Dermis microvascular lymphatic vessel endothelial cell (primary cell): ENCODE results near the gene ATP8A1. TPM values are rescaled to one million over a fixed set of nuclear protein-coding genes. Genes with fewer than 3 reads are reported as not detected.

Source experiments
- DNase-seq, 2 donors: peaks; one replicate each; pipeline versions ENCODE4 v3.0.0 to v3.0.0-alpha.2; 2010; ENCODE audit warnings: low read depth in 2 of 2
- total RNA-seq: library from RNA; depleted of rRNA; stranded (reverse); fragments of >200 nt; gene quantifications from 2 replicates; pipeline ENCODE4 v1.2.1, GENCODE V29; 2014

The ATP8A1 gene
- total RNA-seq, 1 donor from 2014 or later = 9.9 TPM

DNA sequence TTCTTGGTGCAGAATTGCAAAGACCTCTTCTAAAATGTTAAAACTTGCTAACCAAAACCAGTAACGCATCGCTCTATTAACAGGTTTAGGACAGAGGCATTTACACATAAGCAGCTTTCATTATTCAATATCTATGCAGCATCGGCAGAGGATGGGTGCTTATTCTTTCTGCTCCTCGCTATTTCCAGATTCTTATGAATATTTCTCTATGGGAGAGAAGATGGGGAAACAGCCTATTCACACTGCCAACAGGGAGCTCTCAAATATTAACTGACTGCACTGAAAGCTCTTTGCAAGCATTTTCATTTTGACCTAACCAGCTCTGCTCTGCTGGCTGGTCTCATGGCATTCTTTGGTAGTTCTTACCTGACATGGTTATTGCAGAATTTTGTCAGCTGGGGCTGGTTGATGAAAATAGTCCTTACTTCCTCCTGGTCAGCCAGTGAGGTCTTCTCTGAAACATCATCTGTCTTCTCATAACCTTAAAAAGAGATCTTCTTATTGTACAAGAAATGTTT, 30.2 kb downstream of the ATP8A1 start:
- DNase-seq = no peak

GRCh38 chr4:42625329-42625728, 31.6 kb downstream of the ATP8A1 start:
- DNase-seq = no peak

- no peak for DNase-seq
Measured at GRCh38 chr4:42624551-42624950, 32.4 kb downstream of the ATP8A1 start.

DNA sequence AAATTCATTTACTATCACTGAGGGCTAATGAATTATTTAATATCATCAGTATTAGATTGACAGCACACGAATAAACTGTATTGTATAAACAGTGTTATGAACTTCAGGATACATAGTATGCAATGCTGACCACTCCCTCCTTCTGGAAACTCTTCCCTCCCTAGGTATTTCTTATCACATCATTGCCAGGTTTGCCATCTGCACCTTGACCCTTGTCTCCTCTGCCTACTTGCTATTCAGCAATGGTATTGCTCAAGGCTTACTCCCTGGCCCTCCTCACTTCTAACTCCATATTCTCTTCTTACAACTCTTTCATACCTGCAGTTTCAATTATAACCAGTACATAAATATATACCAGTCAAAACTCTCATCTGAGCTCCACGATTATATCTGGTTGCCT, 38.9 kb downstream of the ATP8A1 start:
- no peak for DNase-seq

- no peak for DNase-seq
Measured at GRCh38 chr4:42617030-42617429, 39.9 kb downstream of the ATP8A1 start.

DNA sequence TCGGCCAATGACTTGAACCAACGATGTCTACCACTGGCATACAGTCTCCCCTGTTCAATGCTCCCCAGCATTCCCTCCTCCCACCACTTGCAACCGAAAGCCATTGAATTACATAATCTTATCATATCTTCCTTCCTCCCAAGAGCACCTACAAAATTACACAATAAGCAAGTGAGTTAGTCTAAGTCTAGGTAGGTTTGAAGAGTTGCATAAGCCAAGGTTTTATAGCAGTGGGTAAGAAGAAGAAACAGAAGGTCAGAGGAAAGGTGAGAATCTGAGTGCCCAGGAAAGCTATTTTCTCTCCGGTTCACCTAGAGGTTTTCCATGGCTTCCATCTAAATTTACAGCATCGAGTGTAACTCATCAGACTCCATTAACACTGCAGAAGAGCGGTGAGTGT, 40.3 kb downstream of the ATP8A1 start:
- no peak for DNase-seq

DNA sequence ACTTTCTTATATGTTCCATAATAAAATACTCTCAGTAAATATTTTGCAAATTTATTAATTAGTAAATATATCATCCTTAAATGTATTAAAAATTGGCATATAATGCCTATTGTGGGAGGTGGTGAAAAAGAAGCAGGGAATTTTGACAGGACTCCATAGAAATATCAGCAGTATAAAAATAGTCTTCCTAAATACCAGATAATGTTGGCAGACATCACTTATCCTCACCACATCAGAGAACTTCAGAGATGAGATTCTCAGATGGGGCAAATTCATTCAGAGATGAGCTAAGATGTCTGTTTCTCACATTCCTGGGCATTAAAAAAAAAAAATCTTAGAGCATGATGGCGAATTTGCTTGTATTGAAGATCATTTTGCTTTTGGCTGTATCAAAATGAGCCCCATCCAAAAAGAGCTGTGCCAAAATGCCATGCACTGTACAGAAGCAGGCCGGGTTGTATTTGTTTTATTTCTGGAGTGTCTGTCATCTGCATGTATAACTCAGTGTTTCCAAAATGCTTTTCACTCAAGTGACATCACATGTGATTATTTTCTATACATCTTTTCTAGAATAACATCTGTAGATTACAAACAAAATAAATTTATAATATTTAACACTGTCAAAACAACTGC, 41.7 kb downstream of the ATP8A1 start:
- DNase-seq = no peak

- DNase-seq = no peak
Measured at GRCh38 chr4:42612898-42613297, 44.0 kb downstream of the ATP8A1 start.

DNA sequence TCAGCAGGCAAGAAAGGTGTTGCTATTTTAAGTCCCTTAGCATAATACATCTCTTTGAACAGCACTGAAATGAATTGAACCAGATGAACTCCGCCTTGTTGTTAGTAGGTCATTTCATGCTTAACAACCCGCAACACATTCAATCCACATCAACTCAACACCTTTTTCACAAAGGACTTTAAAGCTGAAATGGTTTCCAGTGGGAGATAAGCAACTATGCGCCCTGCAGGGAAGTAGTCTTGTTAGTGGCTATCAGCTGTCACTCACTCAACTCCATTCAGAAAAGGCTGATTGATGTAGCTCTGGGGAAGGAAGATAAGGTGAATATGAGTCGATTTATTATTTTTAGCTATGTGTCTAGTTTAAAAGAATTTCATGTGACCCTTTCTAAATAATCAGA, 46.0 kb downstream of the ATP8A1 start:
- DNase-seq = no peak

GRCh38 chr4:42609051-42609450, 47.9 kb downstream of the ATP8A1 start:
- DNase-seq = no peak

DNA sequence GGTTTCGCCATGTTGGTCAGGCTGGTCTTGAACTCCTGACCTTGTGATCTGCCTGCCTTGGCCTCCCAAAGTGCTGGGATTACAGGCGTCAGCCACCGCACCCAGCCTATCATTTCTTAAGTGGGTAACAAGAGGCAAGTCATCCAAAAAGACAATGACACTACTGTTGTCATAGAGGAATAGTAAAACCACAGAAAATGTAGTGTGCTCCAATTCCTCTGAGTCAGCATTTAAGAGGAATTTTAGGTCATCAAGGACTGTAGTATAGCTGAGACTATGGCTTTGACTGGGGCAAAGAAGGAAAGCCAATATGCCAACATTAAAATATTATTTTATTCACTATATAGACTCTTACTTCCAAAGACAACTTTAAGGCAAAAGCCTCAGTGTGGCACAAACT, 48.4 kb downstream of the ATP8A1 start:
- DNase-seq = no peak

DNA sequence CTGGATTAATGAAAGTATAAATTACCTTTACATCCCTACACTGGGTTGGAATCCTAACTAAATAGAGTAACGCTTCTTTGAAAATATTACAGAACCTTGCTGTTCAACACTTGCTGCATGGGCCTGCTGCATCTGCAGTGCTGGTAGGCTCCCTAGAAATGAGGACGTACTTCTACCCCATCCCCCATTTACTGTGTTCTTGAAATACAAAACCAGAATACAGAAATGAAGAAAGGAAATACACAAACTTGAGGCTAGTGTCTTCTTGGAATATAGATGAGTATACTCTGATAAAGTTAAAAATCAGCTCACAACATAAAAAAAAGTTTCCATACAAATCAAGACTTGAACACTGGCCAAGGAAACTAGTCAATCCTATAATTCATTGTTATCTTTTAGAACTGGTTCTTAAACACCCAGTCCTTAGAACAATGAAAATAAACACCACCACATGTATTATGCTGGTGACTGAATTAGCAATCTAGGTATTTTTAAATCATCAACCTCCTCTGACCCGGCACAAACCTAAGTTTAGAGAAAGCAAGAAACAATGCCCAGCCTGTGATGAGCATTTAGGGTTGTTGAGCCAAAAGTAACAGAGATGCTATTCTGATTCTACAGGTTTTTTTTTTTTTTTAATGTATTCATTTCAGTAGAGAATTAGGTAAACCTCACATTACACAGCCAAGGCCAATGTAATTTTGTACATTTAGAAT, 49.7 kb downstream of the ATP8A1 start:
- DNase-seq = peak in 1 of 2 donors; percentile 7

- no peak for DNase-seq
Measured at GRCh38 chr4:42605264-42605663, 51.6 kb downstream of the ATP8A1 start.

GRCh38 chr4:42603862-42604261, 53.0 kb downstream of the ATP8A1 start:
- DNase-seq = no peak

DNA sequence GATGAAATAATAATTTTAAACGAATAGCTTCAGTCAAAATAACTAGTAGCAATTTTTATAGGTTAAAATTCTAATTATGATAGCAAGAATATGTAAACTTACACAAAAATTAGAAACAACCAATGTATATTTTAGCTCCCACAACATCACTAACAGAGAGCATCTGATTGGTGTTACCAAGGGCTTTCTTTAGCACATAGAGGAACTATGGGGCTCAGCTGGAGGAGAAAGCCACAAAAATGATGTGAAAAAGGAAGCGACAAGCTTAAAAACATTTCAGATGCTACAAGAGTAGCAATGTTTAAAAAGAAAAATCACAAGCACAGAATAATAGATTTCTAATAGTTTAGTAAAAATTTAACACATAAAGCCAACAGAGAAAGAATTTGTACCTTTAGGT, 56.3 kb downstream of the ATP8A1 start:
- no peak for DNase-seq

DNA sequence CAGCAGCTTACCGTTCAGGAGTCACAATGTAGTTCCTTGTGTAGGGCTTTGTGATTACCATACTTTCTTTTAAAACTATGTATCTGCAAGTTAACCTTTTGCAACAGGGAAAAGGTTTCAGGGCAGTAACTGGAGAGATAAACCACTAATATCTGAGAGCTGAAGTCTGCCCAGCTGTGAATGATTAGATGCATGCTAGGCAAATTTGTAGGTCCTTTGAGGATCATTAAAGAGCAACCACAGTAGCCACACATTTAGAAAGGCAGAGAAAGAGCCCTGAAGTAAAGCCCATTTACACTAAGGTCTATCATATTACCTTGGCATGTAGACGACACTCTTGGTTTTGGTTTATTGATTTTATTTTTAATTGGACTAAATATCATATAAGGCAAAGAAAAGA, 60.0 kb downstream of the ATP8A1 start:
- DNase-seq = no peak

DNA sequence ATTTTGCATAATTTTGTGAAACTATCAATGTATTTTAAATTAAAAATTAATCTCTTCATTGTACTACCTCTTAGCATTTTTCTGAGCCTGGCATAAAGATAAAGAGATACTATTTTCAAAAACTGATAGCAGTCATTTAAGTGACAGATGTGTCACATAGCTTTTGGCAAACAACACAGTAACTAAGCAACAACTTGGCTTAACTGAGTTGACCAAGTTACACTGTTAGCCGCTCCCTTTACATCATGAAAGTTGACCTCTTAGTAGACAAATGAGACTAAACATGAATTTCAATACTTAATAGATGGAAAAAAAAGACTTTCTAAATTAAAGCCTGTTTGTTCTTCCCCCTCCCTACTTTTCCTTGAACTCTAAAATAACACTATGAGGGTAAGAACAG, 62.0 kb downstream of the ATP8A1 start:
- DNase-seq = no peak

DNA sequence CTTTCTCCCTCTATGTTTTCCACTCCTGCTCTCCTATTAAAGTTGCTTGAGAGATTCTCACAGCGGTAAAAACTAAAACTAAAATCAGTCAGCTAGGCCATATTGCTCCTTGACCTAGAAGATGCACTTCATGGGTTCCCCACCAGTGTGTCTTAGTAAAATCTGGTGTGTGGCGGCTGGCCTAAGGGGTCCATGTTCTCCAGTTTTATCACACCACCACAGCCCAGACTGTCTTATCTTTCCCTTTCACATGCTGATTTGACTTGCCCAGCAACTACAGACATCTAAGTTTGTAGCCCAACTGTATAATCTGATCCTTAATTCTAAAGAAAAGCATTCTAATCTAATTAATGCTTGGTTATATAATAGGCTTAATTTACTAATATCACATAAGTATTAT, 68.0 kb downstream of the ATP8A1 start:
- DNase-seq = no peak

DNA sequence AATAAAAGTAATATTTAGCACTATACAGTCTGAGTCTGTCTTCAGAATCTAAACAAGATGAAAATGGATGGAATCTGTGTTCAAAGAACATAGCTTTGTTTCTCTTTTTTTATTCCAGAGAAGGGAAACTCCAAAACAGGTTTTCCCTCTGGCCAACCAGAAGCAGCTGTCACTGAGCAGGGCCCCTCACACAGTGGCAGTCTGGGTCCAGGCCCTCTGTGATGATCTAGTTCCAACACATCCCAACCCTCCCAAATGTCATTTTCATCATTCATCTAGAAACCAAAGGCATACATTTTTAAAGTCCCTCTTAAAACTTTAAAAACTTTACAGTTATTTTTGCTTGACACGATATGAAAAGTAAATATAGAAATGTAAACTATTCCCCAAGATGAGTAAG, 70.1 kb downstream of the ATP8A1 start:
- no peak for DNase-seq

GRCh38 chr4:42579903-42580302, 77.0 kb downstream of the ATP8A1 start:
- DNase-seq = no peak

DNA sequence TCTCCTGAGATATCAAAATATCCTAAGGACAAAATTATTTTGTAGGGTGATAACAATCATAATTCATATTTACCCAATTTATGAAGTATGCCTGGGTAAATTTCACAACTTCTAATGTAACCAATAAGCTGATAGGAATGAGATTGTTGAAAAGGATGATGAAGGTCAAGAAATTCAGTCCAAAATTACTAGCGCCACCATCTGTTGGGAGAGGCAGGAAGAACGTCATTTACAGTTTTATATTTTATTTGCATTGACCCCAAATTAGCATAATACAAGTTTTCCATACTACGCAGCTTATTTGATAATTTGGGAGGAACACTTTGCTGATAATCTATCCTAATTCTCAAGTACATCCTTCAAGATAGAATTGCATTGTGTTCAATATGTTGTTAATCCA, 78.7 kb downstream of the ATP8A1 start:
- DNase-seq = no peak

GRCh38 chr4:42574870-42575430, 82.0 kb downstream of the ATP8A1 start:
- no peak for DNase-seq

GRCh38 chr4:42573249-42573648, 83.7 kb downstream of the ATP8A1 start:
- DNase-seq = no peak
